ENCODE results near the gene USP13.

DNA sequence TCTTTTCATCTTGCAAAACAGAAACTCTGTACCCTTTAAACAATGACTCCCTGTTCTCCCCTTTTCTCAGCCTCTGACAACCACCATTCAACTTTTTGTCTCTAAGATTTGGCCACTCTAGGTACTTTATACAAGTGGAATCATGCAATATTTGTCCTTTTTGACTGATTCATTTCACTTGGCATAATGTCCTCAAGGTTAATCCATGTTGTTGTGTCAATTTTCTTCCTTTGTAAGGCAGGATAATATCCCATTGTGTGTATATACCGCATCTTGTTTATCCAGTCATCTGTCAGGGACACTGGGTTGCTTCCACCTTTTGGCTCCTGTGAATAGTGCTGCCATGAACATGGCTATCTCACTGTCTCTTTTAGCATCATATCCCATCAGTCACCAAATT is 10.3 kb downstream of the USP13 start:
- TF ChIP-seq CTCF (conservative IDR thresholded peaks at IDR 0.05; ENCODE audit: low read depth, low read length) (no peak), EZH2 (IDR thresholded peaks at IDR 0.05; ENCODE audit: borderline replicate concordance, low read depth, low read length, poor library complexity, severe bottlenecking) (no peak)
